K562 (cell line): ENCODE results near the gene P4HB. TPM values are rescaled to one million over a fixed set of nuclear protein-coding genes. Genes with fewer than 3 reads are reported as not detected.

Source experiments
- CAMTA2 ChIP-seq: fragments of 250-450 bp; sonication (Bioruptor Pico); conservative IDR thresholded peaks from 2 replicates; pipeline ENCODE4 v1.5.1; 2022
- GTF2E2 ChIP-seq: fragments of 200-800 bp; sonication (Bioruptor generic); IDR thresholded peaks from 2 replicates; pipeline ENCODE4 v1.6.1; 2016; ENCODE audit warnings: missing genetic modification characterization, missing compliant biosample characterization
- POLR2G ChIP-seq: fragments of 200-400 bp; formaldehyde crosslinking; IDR thresholded peaks from 2 replicates; pipeline ENCODE4 v1.6.1; 2017; ENCODE audit warnings: low read depth, mild to moderate bottlenecking, antibody characterized with exemption, low read length, moderate library complexity
- TBL1XR1 ChIP-seq, 2 experiments: IDR thresholded peaks; 2 replicates each; pipeline ENCODE4 v1.6.1; 2012; ENCODE audit warnings: improper control_type of control experiment in 2 of 2, low read length in 2 of 2, mild to moderate bottlenecking in 1 of 2
- ZBTB40 ChIP-seq, 2 experiments: fragments of 450-650 bp in 1 of 2; sonication (generic) in 1 of 2; formaldehyde crosslinking in 1 of 2; IDR thresholded peaks; 2 replicates each; pipeline versions ENCODE4 v1.7.1 to v1.9.0; 2016 to 2022; ENCODE audit warnings: inconsistent platforms in 1 of 2, mild to moderate bottlenecking in 1 of 2, missing genetic modification reagents in 1 of 2
- ZNF133 ChIP-seq: fragments of 250-450 bp; sonication (Bioruptor Pico); IDR thresholded peaks from 2 replicates; pipeline ENCODE4 v1.4.0; 2020; ENCODE audit warnings: mild to moderate bottlenecking
- ZNF445 ChIP-seq: fragments of 250-450 bp; sonication (Bioruptor Pico); IDR thresholded peaks from 2 replicates; pipeline ENCODE4 v1.4.0; 2020; ENCODE audit warnings: low read depth, mild to moderate bottlenecking, moderate library complexity
- polyA plus RNA-seq, 8 experiments: library from polyadenylated mRNA; depleted of rRNA in 4 of 8; stranded (reverse) in 5 of 8; unstranded in 3 of 8; fragments of >200 nt; fragmentation: Nextera tagmentation in 2 of 8; fragmentation: Illumina TruSeq in 1 of 8; extraction: Ambion mirVana in 2 of 8; extraction: Trizol in 1 of 8; gene quantifications; 2 replicates each; pipeline versions ENCODE4 v1.2.1 to v1.2.3, GENCODE V29; 2011 to 2014; ENCODE audit warnings: inconsistent platforms in 1 of 8, missing spikeins in 1 of 8
- total RNA-seq, 7 experiments: library from RNA; depleted of rRNA in 6 of 7; stranded (reverse); fragments of >200 nt in 6 of 7; fragmentation: Illumina TruSeq in 2 of 7; extraction: Trizol in 2 of 7; gene quantifications; 2 replicates each; pipeline versions ENCODE4 v1.2.1 to v1.2.3, GENCODE V29; 2011 to 2021; ENCODE audit warnings: low replicate concordance in 1 of 7
- TF ChIP-seq, protein P1 (sequence below), 2 experiments: fragments of 450-650 bp; IDR thresholded peaks; 2 replicates each; pipeline ENCODE4 v1.6.1; 2016

The P4HB gene
- total and polyA plus RNA-seq, 9 of the 15 experiments (the other 6 are each of a cell fraction or from before 2014, with no cell fraction given), result 4.4 to 645 (median 325) TPM

- no peak for TF ChIP-seq ZBTB40 (IDR thresholded peaks at IDR 0.05)
- no peak for TF ChIP-seq ZBTB40 (CRISPR knock-in tag; IDR thresholded peaks at IDR 0.05)
- no peak for TF ChIP-seq ZNF133 (CRISPR knock-in tag)
- peak; percentile 44 for TF ChIP-seq POLR2G
- TF ChIP-seq TBL1XR1 (IDR thresholded peaks at IDR 0.05; ENCODE audit: low read length in 2 of 2), result no peak
- TF ChIP-seq, protein P1, sequence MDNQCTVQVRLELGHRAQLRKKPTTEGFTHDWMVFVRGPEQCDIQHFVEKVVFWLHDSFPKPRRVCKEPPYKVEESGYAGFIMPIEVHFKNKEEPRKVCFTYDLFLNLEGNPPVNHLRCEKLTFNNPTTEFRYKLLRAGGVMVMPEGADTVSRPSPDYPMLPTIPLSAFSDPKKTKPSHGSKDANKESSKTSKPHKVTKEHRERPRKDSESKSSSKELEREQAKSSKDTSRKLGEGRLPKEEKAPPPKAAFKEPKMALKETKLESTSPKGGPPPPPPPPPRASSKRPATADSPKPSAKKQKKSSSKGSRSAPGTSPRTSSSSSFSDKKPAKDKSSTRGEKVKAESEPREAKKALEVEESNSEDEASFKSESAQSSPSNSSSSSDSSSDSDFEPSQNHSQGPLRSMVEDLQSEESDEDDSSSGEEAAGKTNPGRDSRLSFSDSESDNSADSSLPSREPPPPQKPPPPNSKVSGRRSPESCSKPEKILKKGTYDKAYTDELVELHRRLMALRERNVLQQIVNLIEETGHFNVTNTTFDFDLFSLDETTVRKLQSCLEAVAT (IDR thresholded peaks at IDR 0.05), result no peak
- no peak for TF ChIP-seq ZNF445 (CRISPR knock-in tag)
- TF ChIP-seq GTF2E2 (tag), result no peak
- TF ChIP-seq CAMTA2, result no peak
These were observed 25.7 kb upstream of the P4HB start (continued) for GRCh38 chr17:81885869-81886548.
